Immature natural killer cell (primary cell): ENCODE measurements around the gene CASZ1. TPM values are rescaled to one million over a fixed set of nuclear protein-coding genes. Genes with fewer than 3 reads are reported as not detected.

Source experiments
- DNase-seq, 3 donors: peaks; one replicate each; pipeline ENCODE4 v3.0.0; 2022; ENCODE audit warnings: mixed read lengths in 1 of 3
- H3K27ac Mint-ChIP-seq, 6 donors: one replicate each; pipeline ENCODE4 v1.8.0; 2020; ENCODE audit warnings: mixed read lengths in 6 of 6, mild to moderate bottlenecking in 5 of 6, inconsistent platforms in 4 of 6, moderate library complexity in 3 of 6
- H3K27me3 Mint-ChIP-seq, 3 donors: one replicate each; pipeline ENCODE4 v1.8.0; 2020 to 2021; ENCODE audit warnings: low read depth in 3 of 3, mild to moderate bottlenecking in 3 of 3, mixed read lengths in 3 of 3, moderate library complexity in 3 of 3, inconsistent platforms in 1 of 3
- H3K36me3 Mint-ChIP-seq, 3 donors: one replicate each; pipeline ENCODE4 v1.8.0; 2020; ENCODE audit warnings: mixed read lengths in 3 of 3, inconsistent platforms in 2 of 3, mild to moderate bottlenecking in 2 of 3
- H3K4me1 Mint-ChIP-seq, 2 donors: one replicate each; pipeline ENCODE4 v1.8.0; 2020; ENCODE audit warnings: inconsistent platforms in 2 of 2, mild to moderate bottlenecking in 2 of 2, mixed read lengths in 2 of 2, moderate library complexity in 1 of 2
- H3K4me3 Mint-ChIP-seq, 5 donors: one replicate each; pipeline ENCODE4 v1.8.0; 2020; ENCODE audit warnings: mild to moderate bottlenecking in 5 of 5, mixed read lengths in 5 of 5, inconsistent platforms in 3 of 5, moderate library complexity in 3 of 5
- H3K9me3 Mint-ChIP-seq, 6 donors: one replicate each; pipeline ENCODE4 v1.8.0; 2020; ENCODE audit warnings: mild to moderate bottlenecking in 6 of 6, mixed read lengths in 6 of 6, inconsistent platforms in 4 of 6, moderate library complexity in 3 of 6
- polyA plus RNA-seq, 3 donors: library from polyadenylated mRNA; unstranded; fragments of 300-500 nt; fragmentation: Illumina TruSeq; gene quantifications; one replicate each; pipeline ENCODE4 v1.2.3, GENCODE V29; 2021

Gene CASZ1
- polyA plus RNA-seq, 3 donors from 2014 or later, result 1.0 to 6.5 (median 1.9) TPM

DNA sequence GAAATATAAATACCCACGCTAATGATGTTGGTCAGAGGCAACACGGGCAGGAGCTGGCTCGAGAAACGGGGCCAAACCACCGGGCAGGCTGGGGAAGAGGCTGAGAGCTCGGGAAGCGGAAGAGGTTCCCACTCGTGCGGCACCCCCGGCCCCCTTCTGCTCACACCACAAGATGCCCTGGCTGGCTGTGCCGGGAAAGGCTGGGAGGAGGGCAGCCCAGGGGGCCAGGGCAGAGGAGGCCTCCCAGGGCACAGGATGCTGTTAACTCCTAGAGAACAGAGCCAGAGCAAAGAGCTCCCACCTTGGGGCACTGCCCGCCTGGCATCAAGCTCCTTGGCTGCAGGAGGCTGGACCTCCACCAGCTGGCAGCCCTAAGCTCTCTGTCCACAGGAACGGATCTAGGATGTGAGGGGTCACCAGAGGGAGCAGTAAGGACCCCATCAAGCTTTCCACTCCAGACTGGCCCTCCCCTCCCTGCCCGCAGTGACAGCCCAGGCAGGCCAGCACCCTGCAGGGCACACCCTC, 44.8 kb downstream of the CASZ1 start:
- H3K36me3 Mint-ChIP-seq, result no peaks in the 10 kb centered on the region
- no peaks in the 10 kb centered on the region for H3K9me3 Mint-ChIP-seq
- DNase-seq, result no peak
- peaks cover 0 to 6% (median 4%) of the 10 kb centered on the region in 3 donors for H3K27me3 Mint-ChIP-seq
- no peak overlapping the region for H3K4me3 Mint-ChIP-seq
- no peak overlapping the region for H3K27ac Mint-ChIP-seq
- peaks cover 0 to 3% of the 10 kb centered on the region in 2 donors for H3K4me1 Mint-ChIP-seq

DNA sequence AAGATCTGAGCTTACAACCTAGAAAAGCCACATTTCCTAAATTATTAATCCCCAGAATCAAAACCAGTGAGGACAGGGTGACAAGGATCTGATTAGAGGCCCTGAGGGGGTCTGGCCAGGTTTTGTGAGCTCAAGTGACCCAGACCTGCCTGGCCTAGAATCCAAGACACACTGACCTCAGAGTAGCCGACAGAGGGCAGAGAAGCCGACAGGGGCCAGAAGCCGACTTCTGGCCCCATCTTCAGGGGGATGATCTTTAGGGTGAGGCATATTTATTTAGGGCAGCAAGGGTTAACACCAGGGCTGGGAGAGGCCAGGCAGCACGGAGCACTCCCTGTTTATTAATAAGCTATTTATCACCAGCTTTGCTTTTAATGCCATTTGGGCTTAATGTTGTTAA, 45.3 kb downstream of the CASZ1 start:
- Mint-ChIP-seq H3K27me3 (peaks cover 0 to 6% (median 4%) of the 10 kb centered on the region in 3 donors), H3K27ac (no peak overlapping the region), H3K4me3 (no peak overlapping the region)

GRCh38 chr1:10745886-10746455, 50.5 kb downstream of the CASZ1 start:
- H3K9me3 Mint-ChIP-seq, result no peaks in the 10 kb centered on the region
- no peaks in the 10 kb centered on the region for H3K4me1 Mint-ChIP-seq
- no peak overlapping the region for H3K4me3 Mint-ChIP-seq
- no peak overlapping the region for H3K27ac Mint-ChIP-seq
- H3K27me3 Mint-ChIP-seq, result peaks cover 0 to 1% (median 0%) of the 10 kb centered on the region in 3 donors
- no peak for DNase-seq
- H3K36me3 Mint-ChIP-seq, result no peaks in the 10 kb centered on the region

More for the DNA sequence above, 45.3 kb downstream of the CASZ1 start:
- H3K36me3 Mint-ChIP-seq, result no peaks in the 10 kb centered on the region
- H3K4me1 Mint-ChIP-seq, result peaks cover 0 to 2% of the 10 kb centered on the region in 2 donors
- no peak for DNase-seq
- no peaks in the 10 kb centered on the region for H3K9me3 Mint-ChIP-seq

- Mint-ChIP-seq H3K4me3 (no peak overlapping the region), H3K27me3 (peaks cover 0 to 1% (median 0%) of the 10 kb centered on the region in 3 donors), H3K4me1 (no peaks in the 10 kb centered on the region), H3K36me3 (no peaks in the 10 kb centered on the region), H3K9me3 (no peaks in the 10 kb centered on the region), H3K27ac (no peak overlapping the region)
- DNase-seq, result no peak
Observed at GRCh38 chr1:10745383-10745782, 51.1 kb downstream of the CASZ1 start.

DNA sequence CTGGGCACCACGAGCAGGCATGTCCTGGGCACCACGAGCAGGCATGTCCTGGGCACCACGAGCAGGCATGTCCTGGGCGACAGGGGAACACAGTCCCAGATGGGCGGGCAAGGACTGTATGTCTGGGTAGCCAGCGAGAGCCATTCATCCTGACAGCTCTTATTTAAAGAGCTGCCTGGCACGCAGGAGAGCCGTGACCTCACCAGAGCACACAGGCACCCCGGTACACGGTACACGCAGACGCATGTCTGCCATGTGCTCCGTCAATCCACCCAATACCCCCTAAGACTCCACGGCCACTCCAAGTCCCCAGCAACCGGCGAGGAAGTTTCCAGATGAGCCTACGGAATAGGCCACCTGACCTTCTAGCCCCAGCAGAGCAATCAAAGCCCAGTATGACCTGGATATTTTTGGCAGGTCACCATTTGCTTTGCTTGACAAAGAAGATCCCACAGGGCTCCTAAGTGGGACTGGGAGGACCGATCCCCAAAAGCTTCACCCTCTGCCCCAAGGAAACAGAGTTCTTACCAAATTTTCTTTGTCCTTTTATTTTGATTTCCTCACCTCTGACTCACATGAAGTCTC, 51.7 kb downstream of the CASZ1 start:
- Mint-ChIP-seq H3K9me3 (no peaks in the 10 kb centered on the region), H3K4me3 (no peak overlapping the region), H3K4me1 (no peaks in the 10 kb centered on the region), H3K27ac (no peak overlapping the region), H3K27me3 (no peaks in the 10 kb centered on the region), H3K36me3 (no peaks in the 10 kb centered on the region)
- no peak for DNase-seq

- Mint-ChIP-seq H3K9me3 (no peaks in the 10 kb centered on the region), H3K27me3 (no peaks in the 10 kb centered on the region), H3K4me1 (no peaks in the 10 kb centered on the region), H3K36me3 (no peaks in the 10 kb centered on the region), H3K4me3 (no peak overlapping the region), H3K27ac (no peak overlapping the region)
- no peak for DNase-seq
Observed at GRCh38 chr1:10744029-10744428, 52.4 kb downstream of the CASZ1 start.

DNA sequence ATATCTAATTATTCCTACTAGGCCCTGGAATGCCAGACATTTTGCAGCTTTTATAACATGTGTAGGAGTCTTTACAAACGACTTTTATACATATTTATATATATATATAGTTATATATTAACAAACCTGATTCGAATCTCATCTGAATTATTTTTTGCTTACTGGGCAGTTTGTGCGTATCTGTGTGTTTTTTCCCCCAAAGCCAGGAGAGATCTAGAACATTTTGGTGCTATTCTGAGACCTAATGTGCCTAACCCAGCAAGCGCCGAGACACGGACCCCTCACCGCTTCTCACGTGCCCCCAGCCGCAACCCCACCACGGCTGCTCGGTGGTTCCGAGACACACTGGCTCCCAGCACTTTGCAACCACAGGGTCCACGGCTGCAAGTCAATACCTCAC, 54.8 kb downstream of the CASZ1 start:
- DNase-seq, result no peak
- Mint-ChIP-seq H3K9me3 (no peaks in the 10 kb centered on the region), H3K27me3 (no peaks in the 10 kb centered on the region), H3K4me1 (no peaks in the 10 kb centered on the region), H3K36me3 (no peaks in the 10 kb centered on the region), H3K4me3 (no peak overlapping the region), H3K27ac (no peak overlapping the region)

DNA sequence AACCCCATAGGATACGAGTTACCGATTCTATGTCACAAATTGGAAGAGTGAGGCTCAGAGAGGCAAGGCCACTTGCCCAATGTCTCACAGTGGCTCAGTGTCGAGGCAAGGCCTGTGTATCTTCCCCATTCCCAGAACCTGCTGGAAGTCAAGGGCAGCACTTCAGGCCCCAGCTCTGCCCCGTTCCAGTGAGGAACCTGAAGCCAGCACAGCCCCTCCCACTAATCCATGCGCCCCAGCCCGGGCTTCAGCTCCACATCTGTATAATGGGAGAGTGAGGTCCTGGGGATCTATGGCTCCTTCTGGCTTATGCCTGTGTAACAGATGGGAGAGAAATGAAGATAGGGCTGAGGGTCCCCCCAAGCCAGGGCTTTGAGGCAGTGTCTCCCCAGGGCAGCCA, 56.3 kb downstream of the CASZ1 start:
- no peak for DNase-seq
- Mint-ChIP-seq H3K27ac (no peak overlapping the region), H3K36me3 (no peaks in the 10 kb centered on the region), H3K4me3 (no peak overlapping the region), H3K4me1 (no peaks in the 10 kb centered on the region), H3K9me3 (no peaks in the 10 kb centered on the region), H3K27me3 (no peaks in the 10 kb centered on the region)

DNA sequence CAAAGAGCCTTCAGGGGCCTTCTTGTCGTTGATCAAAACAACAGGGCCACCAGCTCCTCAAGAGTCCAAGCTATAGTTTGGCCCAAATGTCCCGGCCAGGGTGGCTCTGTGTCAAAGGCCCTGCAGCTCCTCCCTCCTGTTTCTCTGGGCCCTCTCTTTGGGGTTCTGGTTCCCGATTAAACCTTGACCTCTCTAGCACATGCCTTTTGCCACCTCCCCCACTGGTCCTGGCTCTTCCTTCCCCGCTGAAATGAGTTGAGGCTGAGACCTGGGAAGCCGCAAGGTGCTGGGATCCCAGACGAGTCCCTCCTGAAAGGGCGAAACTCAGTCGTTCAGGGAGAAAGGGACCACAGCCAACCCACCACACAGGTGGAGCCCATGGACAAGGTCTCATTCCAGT, 56.9 kb downstream of the CASZ1 start:
- H3K36me3 Mint-ChIP-seq, result no peaks in the 10 kb centered on the region
- no peaks in the 10 kb centered on the region for H3K4me1 Mint-ChIP-seq
- H3K27me3 Mint-ChIP-seq, result no peaks in the 10 kb centered on the region
- no peak overlapping the region for H3K27ac Mint-ChIP-seq
- DNase-seq, result no peak
- H3K9me3 Mint-ChIP-seq, result no peaks in the 10 kb centered on the region
- H3K4me3 Mint-ChIP-seq, result no peak overlapping the region

DNA sequence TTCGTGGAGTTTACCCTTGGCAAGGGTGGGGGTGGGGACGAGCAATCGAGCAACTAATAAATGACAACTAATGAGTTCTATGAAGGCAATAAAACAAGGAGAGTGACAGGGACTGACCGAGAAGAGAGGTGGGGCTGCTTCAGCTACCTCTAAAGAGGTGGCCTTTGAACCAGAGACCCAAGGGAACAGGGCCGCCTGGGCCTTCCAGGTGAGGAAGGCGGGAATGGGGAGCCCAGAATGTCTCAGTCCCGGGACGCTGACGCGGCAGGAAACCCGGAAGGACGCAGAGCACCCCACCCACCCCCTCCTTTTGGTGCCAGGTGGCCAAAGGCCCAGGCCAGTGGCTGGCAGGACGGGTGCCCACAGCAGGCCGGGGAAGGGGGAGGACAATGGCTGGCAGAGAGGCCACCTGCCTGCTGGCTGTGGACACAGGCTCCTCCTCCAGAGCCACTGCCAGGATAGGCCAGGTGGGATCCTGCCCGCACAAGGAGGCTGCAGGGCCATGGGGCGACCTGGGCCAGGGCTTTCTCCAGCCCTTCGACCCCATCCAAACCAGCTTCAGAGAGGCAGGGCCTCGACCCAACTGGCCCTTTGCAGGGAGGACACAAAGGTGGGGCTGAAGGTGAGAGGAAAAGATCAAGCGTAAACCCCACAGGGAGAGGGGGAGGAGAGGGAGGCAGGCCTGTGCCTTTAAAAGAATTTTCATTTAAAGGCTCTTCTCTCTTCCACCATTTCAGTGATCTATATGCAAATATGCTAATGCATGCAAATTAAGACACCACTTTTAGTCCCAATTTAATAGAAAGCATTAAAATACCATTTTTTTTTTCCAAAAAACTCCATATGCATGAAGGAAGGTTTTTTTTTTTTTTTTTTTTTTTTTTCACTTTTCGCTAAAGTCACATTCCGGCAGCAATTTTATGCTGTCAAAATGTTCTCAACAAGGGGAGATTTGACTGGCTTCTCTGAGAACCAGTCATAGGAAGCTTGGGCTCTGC, 58.1 kb downstream of the CASZ1 start:
- no peak overlapping the region for H3K27ac Mint-ChIP-seq
- H3K4me3 Mint-ChIP-seq, result no peak overlapping the region
- no peaks in the 10 kb centered on the region for H3K36me3 Mint-ChIP-seq
- H3K27me3 Mint-ChIP-seq, result peaks cover 0 to under 1% (median 0%) of the 10 kb centered on the region in 3 donors
- no peaks in the 10 kb centered on the region for H3K4me1 Mint-ChIP-seq
- H3K9me3 Mint-ChIP-seq, result no peaks in the 10 kb centered on the region
- no peak for DNase-seq

- no peak for DNase-seq
- H3K4me3 Mint-ChIP-seq, result no peak overlapping the region
- no peak overlapping the region for H3K27ac Mint-ChIP-seq
- H3K36me3 Mint-ChIP-seq, result no peaks in the 10 kb centered on the region
- H3K9me3 Mint-ChIP-seq, result no peaks in the 10 kb centered on the region
- H3K27me3 Mint-ChIP-seq, result peaks cover 0 to 3% (median 3%) of the 10 kb centered on the region in 3 donors
- no peaks in the 10 kb centered on the region for H3K4me1 Mint-ChIP-seq
Observed at GRCh38 chr1:10737651-10738050, 58.8 kb downstream of the CASZ1 start.

DNA sequence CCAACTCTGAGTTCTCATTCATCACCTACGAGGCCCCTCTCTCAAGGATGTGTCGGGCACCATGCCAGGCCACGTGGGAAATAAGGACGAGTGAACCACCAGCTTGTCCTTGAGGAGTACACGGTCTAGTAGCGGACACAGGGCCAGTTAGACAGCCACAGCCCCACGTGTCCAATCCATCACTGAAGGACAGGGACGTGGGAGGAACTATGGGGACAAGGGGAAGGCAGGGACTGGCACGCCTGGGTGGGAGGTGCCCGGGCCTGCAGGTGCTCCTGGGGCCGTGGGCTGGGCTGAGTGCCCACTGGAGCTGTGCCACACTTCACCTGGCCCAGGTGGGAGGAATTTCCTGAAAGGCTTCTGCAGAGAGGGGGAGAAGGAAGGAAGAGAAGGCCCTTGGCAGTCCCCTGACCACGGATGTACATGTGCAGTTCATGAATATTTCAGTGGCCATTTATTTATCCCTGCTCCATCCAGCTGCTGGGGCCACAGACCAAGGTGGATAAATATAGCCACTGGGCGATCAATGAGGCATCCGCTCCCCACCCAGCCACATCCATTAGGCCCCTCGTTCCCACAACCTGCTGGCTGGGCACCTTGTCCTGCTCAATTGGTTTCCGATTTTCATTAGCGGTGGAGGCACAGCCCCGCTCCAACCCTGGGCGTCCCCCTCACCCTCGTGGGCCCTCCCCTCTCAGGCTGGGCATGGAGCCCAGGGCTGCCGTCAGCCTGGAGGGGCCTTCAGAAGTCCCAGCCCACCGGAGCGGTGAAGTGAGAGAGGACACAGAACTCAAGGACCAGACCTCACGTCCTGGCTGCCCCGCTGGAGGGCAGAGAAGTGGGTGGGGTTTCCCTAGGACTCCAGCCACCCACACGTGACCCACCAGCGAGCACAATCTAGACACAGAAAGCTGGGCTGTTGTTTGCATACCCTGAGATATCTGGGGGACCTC, 59.5 kb downstream of the CASZ1 start:
- H3K27ac Mint-ChIP-seq, result no peak overlapping the region
- no peaks in the 10 kb centered on the region for H3K9me3 Mint-ChIP-seq
- H3K4me3 Mint-ChIP-seq, result no peak overlapping the region
- no peaks in the 10 kb centered on the region for H3K36me3 Mint-ChIP-seq
- H3K4me1 Mint-ChIP-seq, result no peaks in the 10 kb centered on the region
- H3K27me3 Mint-ChIP-seq, result peaks cover 0 to 3% (median 3%) of the 10 kb centered on the region in 3 donors
- DNase-seq, result no peak

DNA sequence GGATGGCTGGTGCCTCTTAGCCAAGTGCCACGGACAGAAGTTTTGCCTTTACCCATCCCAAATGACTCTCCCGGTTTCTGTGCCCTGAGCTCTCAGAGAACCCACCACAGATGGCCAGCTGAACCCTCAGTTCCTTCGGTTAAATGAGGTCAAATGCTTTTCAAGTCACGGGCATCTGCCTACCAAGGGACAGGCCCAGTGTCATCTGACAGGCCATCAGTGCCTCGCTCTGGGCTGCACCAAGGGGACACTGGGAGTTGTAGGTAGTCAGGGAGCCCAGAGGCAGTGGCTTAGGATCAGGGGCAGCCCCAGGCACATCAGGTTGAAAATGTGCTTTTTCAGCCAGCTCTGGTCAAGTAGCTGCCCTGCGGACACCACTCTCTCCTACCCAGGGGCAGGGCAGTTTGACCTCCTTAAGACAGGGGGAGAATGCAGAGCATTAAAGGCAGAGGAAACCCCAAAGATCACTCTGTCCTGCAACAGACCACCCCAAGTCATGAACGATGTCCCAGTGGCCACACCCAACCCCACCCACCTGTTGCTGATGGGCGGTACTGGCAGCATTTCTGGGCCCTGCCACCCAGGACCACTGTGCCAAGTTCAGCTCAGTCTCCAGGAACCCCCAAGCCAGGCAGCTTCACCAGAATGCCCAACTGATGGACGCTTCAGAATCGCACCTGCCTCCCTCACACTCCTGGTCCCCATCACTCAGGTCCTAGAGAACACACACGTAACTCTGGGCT, 60.7 kb downstream of the CASZ1 start:
- Mint-ChIP-seq H3K36me3 (no peaks in the 10 kb centered on the region), H3K4me3 (no peak overlapping the region), H3K27ac (no peak overlapping the region), H3K27me3 (peaks cover 0 to 3% (median 3%) of the 10 kb centered on the region in 3 donors), H3K4me1 (no peaks in the 10 kb centered on the region), H3K9me3 (no peaks in the 10 kb centered on the region)
- DNase-seq, result no peak
